H9 (cell line): Measurements from ENCODE around the gene BRPF1. TPM values are rescaled to one million over a fixed set of nuclear protein-coding genes. Genes with fewer than 3 reads are reported as not detected.

Experiments
- DNase-seq: peaks from one replicate; pipeline ENCODE4 v3.0.0-alpha.2; 2017
- H2AFZ ChIP-seq: one replicate; pipeline ENCODE4 v1.6.1; 2013; ENCODE audit warnings: mild to moderate bottlenecking, low read length, control low read depth, moderate library complexity
- H2AK5ac ChIP-seq: 2 replicates; pipeline ENCODE4 v1.6.1; 2013; ENCODE audit warnings: low read length, control low read depth, mixed read lengths; ENCODE audit not compliant: insufficient read length
- H2BK120ac ChIP-seq: one replicate; pipeline ENCODE4 v1.6.1; 2013; ENCODE audit warnings: low read depth, mild to moderate bottlenecking, low read length, control low read depth, inconsistent platforms; ENCODE audit not compliant: poor library complexity, severe bottlenecking
- H2BK12ac ChIP-seq: 2 replicates; pipeline ENCODE4 v1.6.1; 2013; ENCODE audit warnings: low read length, control low read depth, mixed read lengths, low read depth; ENCODE audit not compliant: insufficient read length
- H2BK15ac ChIP-seq: 2 replicates; pipeline ENCODE4 v1.6.1; 2013; ENCODE audit warnings: low read depth, low read length, control low read depth
- H2BK20ac ChIP-seq: one replicate; pipeline ENCODE4 v1.6.1; 2013; ENCODE audit warnings: low read depth, mild to moderate bottlenecking, low read length, control low read depth, inconsistent platforms; ENCODE audit not compliant: poor library complexity, severe bottlenecking
- H2BK5ac ChIP-seq: 2 replicates; pipeline ENCODE4 v1.6.1; 2013; ENCODE audit warnings: low read length, control low read depth, mixed read lengths; ENCODE audit not compliant: insufficient read length
- H3K14ac ChIP-seq: 2 replicates; pipeline ENCODE4 v1.6.1; 2013; ENCODE audit warnings: low read length, control low read depth; ENCODE audit not compliant: insufficient read depth
- H3K18ac ChIP-seq: 2 replicates; pipeline ENCODE4 v1.6.1; 2013; ENCODE audit warnings: low read depth, mild to moderate bottlenecking, mixed read lengths, low read length, control low read depth; ENCODE audit not compliant: insufficient read length
- H3K23ac ChIP-seq: 2 replicates; pipeline ENCODE4 v1.6.1; 2013; ENCODE audit warnings: low read length, control low read depth, mixed read lengths, low read depth; ENCODE audit not compliant: insufficient read length
- H3K23me2 ChIP-seq: 2 replicates; pipeline ENCODE4 v1.6.1; 2013; ENCODE audit warnings: low read depth, mild to moderate bottlenecking, mixed read lengths, low read length, control low read depth; ENCODE audit not compliant: insufficient read length, poor library complexity, severe bottlenecking
- H3K27ac ChIP-seq: 2 replicates; pipeline ENCODE4 v1.5.1; 2013; ENCODE audit warnings: low read length, control low read depth, mixed read lengths, low read depth; ENCODE audit not compliant: insufficient read length
- H3K27me3 ChIP-seq: 2 replicates; pipeline ENCODE4 v1.6.1; 2013; ENCODE audit warnings: low read length, control low read depth, inconsistent platforms; ENCODE audit not compliant: insufficient read depth
- H3K4ac ChIP-seq: 2 replicates; pipeline ENCODE4 v1.6.1; 2013; ENCODE audit warnings: low read depth, mild to moderate bottlenecking, control low read depth, inconsistent platforms, low read length, moderate library complexity
- H3K4me1 ChIP-seq: 2 replicates; pipeline ENCODE4 v1.6.1; 2013; ENCODE audit warnings: low read length, control low read depth, inconsistent platforms; ENCODE audit not compliant: insufficient read depth
- H3K4me2 ChIP-seq: 2 replicates; pipeline ENCODE4 v1.6.1; 2013; ENCODE audit warnings: low read length, control low read depth, mixed read lengths; ENCODE audit not compliant: insufficient read length, insufficient read depth
- H3K56ac ChIP-seq: 2 replicates; pipeline ENCODE4 v1.6.1; 2013; ENCODE audit warnings: low read depth, mild to moderate bottlenecking, mixed read lengths, low read length, control low read depth; ENCODE audit not compliant: insufficient read length
- H3K79me1 ChIP-seq: 2 replicates; pipeline ENCODE4 v1.6.1; 2013; ENCODE audit warnings: low read depth, mild to moderate bottlenecking, moderate library complexity, low read length, control low read depth, inconsistent platforms; ENCODE audit not compliant: insufficient read depth, poor library complexity, severe bottlenecking
- H3K79me2 ChIP-seq: 2 replicates; pipeline ENCODE4 v1.6.1; 2013; ENCODE audit warnings: low read length, control low read depth, inconsistent platforms; ENCODE audit not compliant: insufficient read depth
- H3K9ac ChIP-seq: 2 replicates; pipeline ENCODE4 v1.6.1; 2013; ENCODE audit warnings: low read length, control low read depth, mixed read lengths; ENCODE audit not compliant: insufficient read length; ENCODE audit errors: extremely low read depth
- H3K9me3 ChIP-seq: one replicate; pipeline ENCODE4 v1.6.1; 2013; ENCODE audit warnings: low read depth, low read length, inconsistent platforms; ENCODE audit not compliant: control insufficient read depth
- H3T11ph ChIP-seq: one replicate; pipeline ENCODE4 v1.6.1; 2013; ENCODE audit warnings: mild to moderate bottlenecking, low read length, control low read depth, inconsistent platforms
- H4K20me1 ChIP-seq: one replicate; pipeline ENCODE4 v1.6.1; 2013; ENCODE audit not compliant: control insufficient read depth, insufficient read length, insufficient read depth
- H4K5ac ChIP-seq: 2 replicates; pipeline ENCODE4 v1.6.1; 2013; ENCODE audit warnings: low read depth, mild to moderate bottlenecking, mixed read lengths, low read length, control low read depth; ENCODE audit not compliant: insufficient read length
- H4K8ac ChIP-seq: replicated peaks from 2 replicates; pipeline ENCODE4 v1.6.1; 2013; ENCODE audit warnings: low read length, control low read depth, mixed read lengths, low read depth; ENCODE audit not compliant: insufficient read length
- H4K91ac ChIP-seq: 2 replicates; pipeline ENCODE4 v1.6.1; 2013; ENCODE audit warnings: low read depth, mild to moderate bottlenecking, moderate library complexity, mixed read lengths, low read length, control low read depth; ENCODE audit not compliant: insufficient read length
- H3K27ac Mint-ChIP-seq, 3 experiments: 2 replicates in 2 of 3; 3 replicates in 1 of 3; pipeline ENCODE4 v1.8.0; 2020 to 2021; ENCODE audit warnings: mixed read lengths in 3 of 3, mild to moderate bottlenecking in 1 of 3, moderate library complexity in 1 of 3
- H3K27me3 Mint-ChIP-seq: 2 replicates; pipeline ENCODE4 v1.8.0; 2021; ENCODE audit warnings: low read depth, mild to moderate bottlenecking, moderate library complexity, mixed read lengths
- H3K36me3 Mint-ChIP-seq, 3 experiments: 2 replicates in 2 of 3; 3 replicates in 1 of 3; pipeline ENCODE4 v1.8.0; 2020 to 2021; ENCODE audit warnings: low read depth in 3 of 3, mixed read lengths in 3 of 3; ENCODE audit not compliant: insufficient read depth in 1 of 3
- H3K4me1 Mint-ChIP-seq, 2 experiments: 2 replicates each; pipeline ENCODE4 v1.8.0; 2020; ENCODE audit warnings: mixed read lengths in 2 of 2
- H3K4me3 Mint-ChIP-seq, 2 experiments: 2 replicates in 1 of 2; 3 replicates in 1 of 2; pipeline ENCODE4 v1.8.0; 2020 to 2021; ENCODE audit warnings: mild to moderate bottlenecking in 2 of 2, mixed read lengths in 2 of 2, moderate library complexity in 1 of 2
- H3K9me3 Mint-ChIP-seq, 2 experiments: 2 replicates in 1 of 2; 3 replicates in 1 of 2; pipeline ENCODE4 v1.8.0; 2020; ENCODE audit warnings: mild to moderate bottlenecking in 2 of 2, mixed read lengths in 2 of 2, moderate library complexity in 1 of 2
- WGBS: extraction: QIAGEN DNeasy Blood & Tissue Kit; methylation state at CpG from one replicate; pipeline ENCODE4 v1.1.7; 2013; ENCODE audit warnings: missing lambda C conversion rate, low lambda C conversion rate, mixed read lengths; ENCODE audit not compliant: insufficient read length; ENCODE audit errors: extremely low coverage; 5-methylcytosine and 5-hydroxymethylcytosine counted together
- total RNA-seq: library from RNA; stranded (reverse); gene quantifications from 2 replicates; pipeline ENCODE4 v1.2.1, GENCODE V29; 2021
- TF ChIP-seq, protein P1 (sequence below): fragments of 200-600 bp; sonication (generic); conservative IDR thresholded peaks from 3 replicates; pipeline ENCODE4 v1.8.0; 2021; ENCODE audit warnings: antibody characterized with exemption, mild to moderate bottlenecking

BRPF1 gene
- total RNA-seq, 1 experiment from 2014 or later, result 38.6 TPM

GRCh38 chr3:9780910-9781309 lies 49.4 kb downstream of the BRPF1 start:
- H3K23ac ChIP-seq, result no peak overlapping the region
- H3K56ac ChIP-seq, result no peak overlapping the region
- H3K4me1 Mint-ChIP-seq, result peaks cover 7 to 8% of the 10 kb centered on the region in 2 experiments; a peak in 3 of 4 replicates
- H3K4me3 Mint-ChIP-seq, result no peak overlapping the region
- H4K20me1 ChIP-seq, result no peaks in the 10 kb centered on the region
- no peaks in the 10 kb centered on the region for H3K79me1 ChIP-seq
- H3K27me3 ChIP-seq, result no peaks in the 10 kb centered on the region
- no CpG with 5 or more reads among the region's 4 CpGs for WGBS
- H3K4ac ChIP-seq, result no peak overlapping the region
- no peak overlapping the region for H4K91ac ChIP-seq
- H3K79me2 ChIP-seq, result no peaks in the 10 kb centered on the region
- no peak overlapping the region for H2AK5ac ChIP-seq
- H3K9me3 Mint-ChIP-seq, result no peaks in the 10 kb centered on the region
- no peaks in the 10 kb centered on the region for H3K4me1 ChIP-seq
- no peak overlapping the region for H3K18ac ChIP-seq
- no peak overlapping the region for H4K5ac ChIP-seq
- no peak overlapping the region for H3K14ac ChIP-seq
- no peak overlapping the region for H3K9ac ChIP-seq
- H3K27ac Mint-ChIP-seq, result no peak overlapping the region
- H4K8ac ChIP-seq, result no peak overlapping the region
- H3K36me3 Mint-ChIP-seq, result peaks cover 16 to 54% (median 49%) of the 10 kb centered on the region in 3 experiments; a peak in 6 of 7 replicates
- H3K4me2 ChIP-seq, result no peak overlapping the region
- TF ChIP-seq, protein P1, sequence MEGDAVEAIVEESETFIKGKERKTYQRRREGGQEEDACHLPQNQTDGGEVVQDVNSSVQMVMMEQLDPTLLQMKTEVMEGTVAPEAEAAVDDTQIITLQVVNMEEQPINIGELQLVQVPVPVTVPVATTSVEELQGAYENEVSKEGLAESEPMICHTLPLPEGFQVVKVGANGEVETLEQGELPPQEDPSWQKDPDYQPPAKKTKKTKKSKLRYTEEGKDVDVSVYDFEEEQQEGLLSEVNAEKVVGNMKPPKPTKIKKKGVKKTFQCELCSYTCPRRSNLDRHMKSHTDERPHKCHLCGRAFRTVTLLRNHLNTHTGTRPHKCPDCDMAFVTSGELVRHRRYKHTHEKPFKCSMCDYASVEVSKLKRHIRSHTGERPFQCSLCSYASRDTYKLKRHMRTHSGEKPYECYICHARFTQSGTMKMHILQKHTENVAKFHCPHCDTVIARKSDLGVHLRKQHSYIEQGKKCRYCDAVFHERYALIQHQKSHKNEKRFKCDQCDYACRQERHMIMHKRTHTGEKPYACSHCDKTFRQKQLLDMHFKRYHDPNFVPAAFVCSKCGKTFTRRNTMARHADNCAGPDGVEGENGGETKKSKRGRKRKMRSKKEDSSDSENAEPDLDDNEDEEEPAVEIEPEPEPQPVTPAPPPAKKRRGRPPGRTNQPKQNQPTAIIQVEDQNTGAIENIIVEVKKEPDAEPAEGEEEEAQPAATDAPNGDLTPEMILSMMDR, result no peak
- H2BK20ac ChIP-seq, result no peak overlapping the region
- no peak overlapping the region for H2AFZ ChIP-seq
- no peak overlapping the region for H3T11ph ChIP-seq
- H2BK15ac ChIP-seq, result no peak overlapping the region
- H3K23me2 ChIP-seq, result no peaks in the 10 kb centered on the region
- H2BK12ac ChIP-seq, result no peak overlapping the region
- H3K27me3 Mint-ChIP-seq, result peaks cover 1% of the 10 kb centered on the region
- H2BK5ac ChIP-seq, result no peak overlapping the region
- DNase-seq, result no peak
- no peaks in the 10 kb centered on the region for H3K9me3 ChIP-seq
- H2BK120ac ChIP-seq, result no peak overlapping the region
- no peak overlapping the region for H3K27ac ChIP-seq
